Endothelial cell of hepatic sinusoid (primary cell): Measurements from ENCODE around the gene WT1.

Experiments used
- in situ Hi-C: cut with HindIII; loops from 2 replicates; pipeline ENCODE4 v1.10.0; 2017; ENCODE audit warnings: low sequenced_read_pairs

Gene WT1

GRCh38 chr11:32343325-32344008 is 91.9 kb downstream of the WT1 start:
- in situ Hi-C loops: loop anchor here (25.0 kb wide), 1 partner anchor 244 kb away; the partner anchor contains the start of gene EIF3M

- in situ Hi-C loops: loop anchor here (25.0 kb wide), 1 partner anchor 245 kb away; the partner anchor contains the start of gene EIF3M
These were observed 93.4 kb downstream of the WT1 start for GRCh38 chr11:32341620-32342613.

GRCh38 chr11:32340181-32340580 is 95.2 kb downstream of the WT1 start:
- in situ Hi-C loops: loop anchor here (25.0 kb wide), 1 partner anchor 247 kb away; the partner anchor contains the start of gene EIF3M
